Panc1 (cell line): ENCODE results near the gene ADGRL1.

Experiments used
- CTCF ChIP-seq: fragments of 450-650 bp; IDR thresholded peaks from 2 replicates; pipeline ENCODE4 v1.5.1; 2017; ENCODE audit warnings: mild to moderate bottlenecking
- POLR2AphosphoS5 ChIP-seq: IDR thresholded peaks from 2 replicates; pipeline ENCODE4 v1.6.1; 2012; ENCODE audit warnings: mild to moderate bottlenecking, low read depth, low read length, moderate library complexity
- REST ChIP-seq, 2 experiments: IDR thresholded peaks; 2 replicates each; pipeline ENCODE4 v1.6.1; 2011 to 2012; ENCODE audit warnings: low read depth in 2 of 2, control low read depth in 1 of 2, low read length in 1 of 2, mild to moderate bottlenecking in 1 of 2, moderate library complexity in 1 of 2; ENCODE audit not compliant: insufficient read depth in 1 of 2
- SIN3A ChIP-seq: IDR thresholded peaks from 2 replicates; pipeline ENCODE4 v1.6.1; 2012; ENCODE audit warnings: low read depth, mild to moderate bottlenecking, low read length, moderate library complexity, borderline replicate concordance; ENCODE audit not compliant: insufficient read depth

- TF ChIP-seq CTCF (no peak), REST (IDR thresholded peaks at IDR 0.05; ENCODE audit: insufficient read depth in 1 of 2, low read depth in 2 of 2, low read length in 1 of 2) (no peak), POLR2AphosphoS5 (no peak), SIN3A (no peak)
Observed at GRCh38 chr19:14160017-14160703, 45.8 kb downstream of the ADGRL1 start.
